ENCODE measurements around the gene VWA7.
A peak's percentile ranks its signal among the peaks of the same experiment; 100 is the strongest.
"Not testable (repeated sequence)": the region's sequence is repeated elsewhere in the genome, so short reads cannot be mapped to it uniquely, and the experiment has no call there.

The VWA7 gene

DNA sequence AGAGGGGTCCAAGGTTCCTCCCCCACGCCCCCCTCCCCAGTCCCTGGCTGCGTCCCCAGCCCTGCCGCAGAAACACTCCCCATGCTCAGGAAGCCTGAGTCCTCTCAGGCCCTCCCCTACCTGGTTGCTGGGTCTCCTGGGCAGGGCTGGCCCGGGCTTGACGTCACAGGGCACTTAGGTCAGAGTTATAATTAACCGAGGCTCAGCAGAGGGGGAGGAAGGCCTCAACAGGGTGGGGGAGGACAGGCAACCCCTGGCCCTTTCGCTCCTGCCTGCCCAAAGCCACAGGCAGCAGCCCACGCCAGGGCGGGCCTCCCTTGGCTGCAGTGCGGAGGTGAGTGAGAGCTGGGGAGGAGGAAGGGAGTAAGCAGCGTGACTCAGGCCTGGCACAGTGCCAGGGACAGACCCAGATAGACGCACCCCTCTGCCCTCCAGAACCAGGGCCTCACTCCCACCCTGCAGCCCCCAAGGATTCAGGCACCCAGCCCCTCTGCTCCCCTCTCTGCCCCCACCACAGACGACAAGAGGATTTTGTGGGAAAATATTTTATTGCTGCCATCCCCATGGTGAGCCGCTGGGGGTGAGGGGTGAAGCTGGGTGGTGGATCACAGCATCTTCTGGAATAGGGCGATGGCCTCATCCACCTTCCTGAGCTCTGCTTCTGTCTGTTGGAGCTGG is at the start of gene VWA7:
VWA7 (minus strand) TSS at position 340 of the 678 bp plus-strand sequence. CDS start 549 bp downstream, outside the sequence.
- DNase-seq = peak; percentile 79

DNA sequence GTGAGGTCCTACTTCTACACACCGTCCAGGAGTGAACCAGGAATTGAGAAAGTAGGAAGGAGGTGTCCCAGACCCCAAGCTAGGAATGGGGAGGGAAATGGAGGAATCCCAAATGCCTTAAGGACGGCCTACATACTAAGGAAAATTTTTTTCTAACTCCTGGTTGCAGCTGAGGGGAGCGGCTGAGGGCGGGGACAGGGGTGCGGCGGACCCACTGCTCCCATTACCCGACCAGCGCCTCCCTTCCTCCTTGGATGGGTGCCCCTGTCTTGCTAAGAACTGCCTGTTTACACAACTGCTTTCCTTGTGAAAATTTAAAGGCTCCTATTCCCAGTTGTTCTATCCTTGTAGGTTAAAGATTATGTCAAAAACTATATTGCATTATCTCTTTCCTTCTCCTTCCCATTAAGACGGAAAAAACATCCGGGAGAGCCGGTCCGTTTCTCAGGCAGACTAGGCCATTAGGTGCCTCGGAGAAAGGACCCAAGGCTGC is 49.7 kb upstream of the VWA7 start:
- DNase-seq = no peak

GRCh38 chr6:31825553-31825952 is 48.4 kb upstream of the VWA7 start:
- DNase-seq = no peak

DNA sequence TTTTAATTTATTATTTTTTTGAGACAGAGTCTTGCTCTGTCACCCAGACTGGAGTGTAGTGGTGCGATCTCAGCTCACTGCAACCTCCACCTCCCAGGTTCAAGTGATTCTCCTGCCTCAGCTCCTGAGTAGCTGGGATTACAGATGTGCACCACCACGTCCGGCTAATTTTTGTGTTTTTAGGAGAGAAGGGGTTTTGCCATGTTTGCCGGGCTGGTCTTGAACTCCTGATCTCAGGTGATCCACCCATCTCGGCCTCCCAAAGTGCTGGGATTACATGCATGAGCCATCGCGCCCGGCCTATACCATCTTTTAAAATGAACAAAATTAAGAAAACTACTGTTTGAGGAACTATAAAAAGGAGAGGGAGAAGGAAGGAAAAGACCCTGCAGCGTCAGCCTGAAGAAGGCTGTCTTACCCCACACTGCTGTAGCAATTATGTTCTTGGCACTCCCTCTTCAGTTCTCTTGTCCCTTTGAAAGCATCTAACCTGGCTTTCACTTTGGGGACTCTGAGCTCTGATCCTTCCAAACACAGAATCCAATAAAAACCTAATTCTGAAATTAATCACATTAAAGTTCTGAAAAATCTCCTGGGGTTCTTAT is 46.6 kb upstream of the VWA7 start:
- DNase-seq = not testable (repeated sequence)

- peak; percentile 53 for DNase-seq
Measured at GRCh38 chr6:31822036-31822821, 45.1 kb upstream of the VWA7 start.

GRCh38 chr6:31821301-31822035 is 44.3 kb upstream of the VWA7 start:
- peak; percentile 56 for DNase-seq

- not testable (repeated sequence) for DNase-seq
Measured at GRCh38 chr6:31820399-31820798, 43.3 kb upstream of the VWA7 start.

- no peak for DNase-seq
Measured at GRCh38 chr6:31819871-31820299, 42.8 kb upstream of the VWA7 start.

DNA sequence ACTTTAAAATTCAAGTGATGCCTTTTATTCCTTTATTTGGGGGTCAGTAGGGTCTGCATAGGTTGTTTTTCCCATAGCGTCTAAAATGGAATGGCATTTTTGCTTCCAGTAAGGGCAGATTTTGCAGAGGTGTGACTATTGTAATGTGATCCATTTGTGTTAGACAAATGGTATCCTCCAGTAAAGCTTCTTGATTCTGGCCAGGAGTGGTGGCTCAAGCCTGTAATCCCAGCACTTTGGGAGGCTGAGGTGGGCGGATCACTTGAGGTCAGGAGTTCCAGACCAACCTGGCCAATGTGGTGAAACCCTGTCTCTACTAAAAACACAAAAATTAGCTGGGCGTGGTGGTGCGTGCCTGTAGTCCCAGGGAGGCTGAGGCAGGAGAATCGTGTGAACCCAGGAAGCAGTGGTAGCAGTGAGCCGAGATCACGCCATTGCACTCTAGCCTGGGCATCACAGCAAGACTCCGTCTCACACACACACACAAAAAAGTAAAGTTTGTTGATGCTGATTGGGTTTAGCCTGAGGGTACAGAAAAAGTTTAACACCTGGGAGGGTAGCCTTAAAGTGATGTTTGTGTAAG is 40.9 kb upstream of the VWA7 start:
- DNase-seq = not testable (repeated sequence)

DNA sequence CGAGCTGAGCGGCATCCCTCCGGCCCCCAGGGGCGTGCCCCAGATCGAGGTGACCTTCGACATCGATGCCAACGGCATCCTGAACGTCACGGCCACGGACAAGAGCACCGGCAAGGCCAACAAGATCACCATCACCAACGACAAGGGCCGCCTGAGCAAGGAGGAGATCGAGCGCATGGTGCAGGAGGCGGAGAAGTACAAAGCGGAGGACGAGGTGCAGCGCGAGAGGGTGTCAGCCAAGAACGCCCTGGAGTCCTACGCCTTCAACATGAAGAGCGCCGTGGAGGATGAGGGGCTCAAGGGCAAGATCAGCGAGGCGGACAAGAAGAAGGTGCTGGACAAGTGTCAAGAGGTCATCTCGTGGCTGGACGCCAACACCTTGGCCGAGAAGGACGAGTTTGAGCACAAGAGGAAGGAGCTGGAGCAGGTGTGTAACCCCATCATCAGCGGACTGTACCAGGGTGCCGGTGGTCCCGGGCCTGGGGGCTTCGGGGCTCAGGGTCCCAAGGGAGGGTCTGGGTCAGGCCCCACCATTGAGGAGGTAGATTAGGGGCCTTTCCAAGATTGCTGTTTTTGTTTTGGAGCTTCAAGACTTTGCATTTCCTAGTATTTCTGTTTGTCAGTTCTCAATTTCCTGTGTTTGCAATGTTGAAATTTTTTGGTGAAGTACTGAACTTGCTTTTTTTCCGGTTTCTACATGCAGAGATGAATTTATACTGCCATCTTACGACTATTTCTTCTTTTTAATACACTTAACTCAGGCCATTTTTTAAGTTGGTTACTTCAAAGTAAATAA is 40.2 kb upstream of the VWA7 start:
- not testable (repeated sequence) for DNase-seq

- peak; percentile 52 for DNase-seq
Measured at GRCh38 chr6:31815025-31815838, 38.1 kb upstream of the VWA7 start, which contains the start of the genes HSPA1A and HSPA1L. HSPA1A (plus strand) TSS chr6:31815543; CDS start chr6:31815757, 214 bp downstream. HSPA1L (minus strand) TSS chr6:31815283; CDS start chr6:31811972, 3,311 bp downstream.

- peak; percentile 59 for DNase-seq
Measured at GRCh38 chr6:31814677-31815024, 37.5 kb upstream of the VWA7 start.

DNA sequence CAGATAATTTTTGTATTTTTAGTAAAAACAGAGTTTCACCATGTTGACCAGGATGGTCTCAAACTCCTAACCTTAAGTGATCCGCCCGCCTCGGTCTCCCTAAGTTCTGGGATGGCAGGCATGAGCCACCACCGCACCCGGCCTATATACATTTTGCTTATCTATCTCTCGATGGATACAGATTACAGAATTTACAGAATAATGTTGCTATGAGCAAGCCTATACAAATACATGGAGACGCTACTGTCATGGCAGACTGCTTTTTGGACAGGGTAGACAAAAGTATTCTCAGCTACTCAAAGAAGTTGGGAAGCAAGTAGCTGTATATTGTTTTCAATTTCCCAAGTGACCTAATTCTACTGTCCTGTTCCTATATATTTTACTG is 36.3 kb upstream of the VWA7 start:
- DNase-seq = no peak

DNA sequence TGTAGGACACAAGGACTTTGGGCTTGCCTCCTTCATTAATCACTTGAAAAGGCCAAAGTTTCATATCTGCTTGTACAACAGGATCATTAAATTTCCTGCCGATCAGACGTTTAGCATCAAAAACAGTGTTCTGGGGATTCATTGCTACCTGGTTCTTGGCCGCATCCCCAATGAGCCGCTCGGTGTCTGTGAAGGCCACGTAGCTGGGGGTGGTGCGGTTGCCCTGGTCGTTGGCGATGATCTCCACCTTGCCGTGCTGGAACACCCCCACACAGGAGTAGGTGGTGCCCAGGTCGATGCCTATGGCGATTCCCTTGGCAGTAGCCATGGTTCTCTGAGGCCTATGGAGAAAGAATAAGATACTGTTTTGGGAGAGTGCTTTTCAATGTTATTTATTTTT is 34.5 kb upstream of the VWA7 start:
- no peak for DNase-seq

DNA sequence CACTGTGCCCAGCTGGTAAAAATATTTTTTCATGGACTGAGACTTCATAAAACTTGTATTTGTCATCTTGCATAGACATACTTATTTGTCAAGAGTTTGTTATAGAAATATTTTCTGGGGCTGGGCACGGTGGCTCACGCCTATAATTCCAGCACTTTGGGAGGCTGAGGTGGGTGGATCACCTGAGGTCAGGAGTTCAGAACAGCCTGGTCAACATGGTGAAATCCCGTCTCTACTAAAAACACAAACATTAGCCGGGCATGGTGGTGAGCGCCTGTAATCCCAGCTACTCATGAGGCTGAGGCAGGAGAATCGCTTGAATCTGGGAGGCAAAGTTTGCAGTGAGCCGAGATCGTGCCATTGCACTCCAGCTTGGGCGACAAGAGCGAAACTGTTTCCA is 31.5 kb upstream of the VWA7 start:
- not testable (repeated sequence) for DNase-seq

DNA sequence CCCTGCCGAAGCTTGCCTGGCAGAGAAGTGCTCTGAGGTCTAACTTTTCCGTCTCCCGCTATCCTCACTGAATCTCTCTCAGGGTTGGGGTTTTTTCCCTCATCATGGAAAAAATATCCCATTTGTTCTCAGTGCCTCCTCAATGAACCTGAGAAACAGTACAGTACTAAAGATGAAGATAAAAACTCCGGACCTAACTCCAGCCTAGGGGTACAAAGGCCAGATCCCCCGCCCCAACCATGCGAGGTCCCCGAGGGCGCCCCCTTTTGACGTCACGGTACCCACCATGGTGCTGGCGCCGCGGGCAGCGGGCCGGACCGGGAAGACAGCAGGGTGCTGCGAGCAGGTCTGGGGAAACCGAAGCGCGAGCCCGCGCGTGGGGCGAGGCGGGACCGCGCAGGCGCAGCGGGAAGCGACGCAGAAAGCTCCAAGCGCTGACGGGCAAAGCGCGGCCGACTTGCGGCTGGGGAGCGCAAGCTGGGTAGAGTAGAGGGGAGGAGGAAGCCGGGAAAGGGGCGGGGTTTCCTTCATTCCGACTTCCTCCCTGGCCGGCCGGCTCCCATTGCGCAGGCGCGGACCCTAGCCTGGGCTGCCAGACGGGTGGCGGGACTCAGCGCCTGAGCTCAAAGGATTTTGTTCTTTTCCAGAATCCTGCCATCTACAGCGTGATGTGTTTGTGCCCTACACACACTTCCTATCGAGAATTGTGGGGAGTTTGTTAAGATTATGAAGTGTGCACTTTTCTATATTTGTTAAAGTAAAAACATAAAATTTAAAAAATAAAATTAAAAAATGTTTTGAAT is 29.5 kb upstream of the VWA7 start, which contains the start of gene LSM2:
LSM2 (minus strand) TSS at position 497 of the 803 bp plus-strand sequence; CDS start at position 288, 209 bp downstream.
- peak; percentile 97 for DNase-seq

- no peak for DNase-seq
Measured at GRCh38 chr6:31805939-31806469, 28.9 kb upstream of the VWA7 start.

DNA sequence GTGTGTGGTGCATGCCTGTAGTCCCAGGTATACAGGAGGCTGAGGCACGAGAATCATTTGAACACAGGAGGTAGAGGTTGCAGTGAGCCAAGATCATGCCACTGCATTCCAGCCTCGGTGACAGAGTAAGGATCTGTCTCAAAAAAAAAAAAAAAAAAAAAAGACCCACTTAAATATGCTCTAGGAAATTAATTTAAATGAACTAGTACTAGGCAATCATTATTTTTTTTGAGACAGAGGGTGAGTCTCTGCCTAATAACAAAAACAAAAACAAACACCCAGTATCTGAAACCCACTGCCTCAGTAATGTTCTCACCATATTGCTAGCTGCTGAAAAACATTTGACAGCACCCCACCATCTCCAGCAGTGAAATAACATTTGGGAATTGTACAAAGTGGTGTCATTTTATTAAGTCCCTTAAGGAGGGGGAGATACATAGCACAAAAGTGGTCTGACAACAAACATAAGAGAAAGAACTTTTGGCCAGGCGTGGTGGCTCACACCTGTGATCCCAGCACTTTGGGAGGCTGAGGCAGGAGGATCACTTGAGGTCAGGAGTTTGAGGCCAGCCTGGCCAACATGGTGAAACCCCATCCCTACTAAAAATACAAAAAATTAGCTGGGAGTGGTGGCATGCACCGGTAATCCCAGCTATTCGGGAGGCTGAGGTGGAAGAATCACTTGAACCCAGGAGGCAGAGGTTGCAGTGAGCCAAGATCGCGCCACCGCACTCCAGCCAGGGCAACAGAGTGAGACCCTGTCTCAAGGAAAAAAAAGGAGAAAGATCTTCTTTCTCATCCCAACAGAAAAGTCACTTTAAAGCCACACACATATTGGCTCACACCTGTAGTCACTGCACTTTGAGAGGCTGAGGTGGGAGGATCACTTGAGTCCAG is 24.2 kb upstream of the VWA7 start:
- not testable (repeated sequence) for DNase-seq
